ENCODE data around the gene SURF6.
A peak's percentile ranks its signal among the peaks of the same experiment; 100 is the strongest.

Gene SURF6

DNA sequence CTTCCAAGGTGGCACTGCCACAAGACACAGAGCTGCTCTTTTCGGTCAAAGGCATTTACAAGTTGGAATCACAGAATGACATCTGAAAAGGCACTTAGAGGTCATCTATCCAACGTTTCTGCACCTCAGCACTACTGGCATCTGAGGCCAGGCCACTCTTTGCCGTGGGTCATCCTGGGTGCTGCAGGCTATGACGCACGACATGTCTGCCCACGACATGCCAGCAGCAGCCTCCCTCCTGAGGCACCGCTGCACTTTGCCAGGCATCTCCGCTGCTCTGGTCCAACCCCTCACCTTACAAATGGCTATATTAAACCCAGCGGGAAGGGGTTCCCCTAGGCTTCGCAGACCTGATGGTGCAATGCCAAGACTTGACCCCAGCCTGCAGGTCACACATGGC, 31.8 kb upstream of the SURF6 start:
- DNase-seq = no peak

- DNase-seq = no peak
Measured at GRCh38 chr9:133367221-133367620, 31.2 kb upstream of the SURF6 start.

DNA sequence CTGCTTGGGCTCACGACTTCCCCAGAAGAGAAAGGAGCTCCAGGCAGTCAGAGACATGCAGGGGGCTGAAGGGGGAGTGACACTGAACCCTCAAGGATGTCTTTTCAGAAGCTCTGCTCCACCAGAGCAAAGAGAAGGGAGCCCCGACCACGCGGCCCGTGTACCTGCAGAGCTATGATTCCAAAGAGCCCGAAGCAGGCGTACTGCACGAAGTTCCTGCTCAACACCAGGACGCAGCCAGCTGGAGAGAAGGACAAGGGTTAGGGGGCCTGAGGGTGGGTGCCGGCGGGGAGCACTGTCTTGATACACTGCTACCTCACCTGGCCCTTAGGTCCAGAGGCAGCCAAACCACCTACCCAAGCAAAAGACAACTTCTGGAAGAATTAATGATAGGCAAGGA, 30.4 kb upstream of the SURF6 start:
- DNase-seq = no peak

- DNase-seq = no peak
Measured at GRCh38 chr9:133362359-133363044, 26.5 kb upstream of the SURF6 start.

DNA sequence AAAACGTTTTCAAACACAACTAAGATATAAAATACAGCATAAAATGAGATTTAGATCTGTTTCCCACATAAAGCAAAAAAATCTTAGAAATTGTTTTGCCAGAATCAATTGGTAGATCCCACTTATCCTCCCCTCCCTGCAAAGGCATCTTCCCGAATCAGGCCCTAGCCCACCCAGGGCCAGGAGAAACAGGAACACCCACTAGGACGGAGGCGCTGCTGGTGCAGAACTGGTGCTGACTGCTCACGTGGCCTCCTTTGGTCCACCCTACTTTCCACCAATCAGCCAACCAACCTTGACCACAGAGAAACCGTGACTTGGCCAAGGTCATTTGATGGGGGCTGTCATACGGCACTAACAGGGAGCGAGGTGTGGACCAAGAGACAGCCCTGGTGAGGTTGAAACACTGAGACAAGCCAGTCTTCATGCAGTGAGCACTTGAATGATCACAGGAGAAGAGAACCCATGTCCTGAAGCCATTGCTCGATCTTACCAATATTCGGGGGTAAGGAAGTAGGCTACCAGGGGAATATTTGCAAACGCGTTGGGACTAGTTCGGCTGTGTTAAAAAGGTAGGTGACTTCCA, 25.6 kb upstream of the SURF6 start:
- DNase-seq = no peak

DNA sequence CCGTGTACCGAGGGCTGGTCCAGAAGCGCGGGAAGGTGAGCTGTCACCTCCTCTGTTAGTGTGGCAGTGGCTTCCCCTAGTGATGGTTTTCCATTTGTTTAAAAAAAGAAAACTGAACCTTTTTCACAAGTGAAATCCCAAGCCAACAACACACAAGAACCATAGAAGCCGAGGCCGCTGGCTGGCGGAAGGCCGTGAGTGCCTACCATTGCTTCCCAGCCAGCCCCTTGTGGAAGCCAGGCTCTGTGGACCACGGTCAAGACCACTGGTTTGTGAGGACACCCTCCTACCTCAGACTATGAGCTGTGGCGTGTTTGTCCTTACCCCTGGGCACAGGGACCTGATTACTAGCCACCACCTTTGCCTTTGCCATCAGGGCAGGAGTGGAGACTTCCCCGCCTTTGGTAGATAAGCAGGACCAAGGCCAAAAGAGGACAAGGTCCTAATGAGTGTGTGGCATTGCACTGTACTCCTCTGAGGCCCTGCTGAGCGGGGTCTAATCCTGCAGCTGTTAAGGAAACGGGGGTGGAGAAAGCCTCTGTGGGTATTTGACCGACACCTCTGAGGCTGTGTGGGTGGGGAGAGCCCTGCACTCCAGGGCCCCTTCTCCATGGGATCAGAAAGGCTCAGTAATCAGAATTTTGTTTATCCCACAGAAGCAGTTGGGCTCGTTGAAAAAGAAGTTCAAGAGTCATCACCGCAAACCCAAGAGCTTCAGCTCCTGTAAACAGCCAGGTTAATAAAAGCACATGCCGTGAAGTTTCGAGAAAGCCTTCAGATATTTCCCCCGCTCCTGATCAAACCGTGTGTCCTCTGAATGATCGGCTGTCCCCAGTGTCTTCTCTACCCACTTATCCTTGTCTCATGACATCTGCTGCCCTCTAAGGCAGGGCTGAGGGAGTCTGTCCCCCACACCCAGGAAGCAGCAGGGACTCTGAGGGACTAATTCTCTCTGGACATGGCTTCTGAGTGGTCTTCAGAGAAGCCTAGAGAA, 24.7 kb upstream of the SURF6 start:
- no peak for DNase-seq

DNA sequence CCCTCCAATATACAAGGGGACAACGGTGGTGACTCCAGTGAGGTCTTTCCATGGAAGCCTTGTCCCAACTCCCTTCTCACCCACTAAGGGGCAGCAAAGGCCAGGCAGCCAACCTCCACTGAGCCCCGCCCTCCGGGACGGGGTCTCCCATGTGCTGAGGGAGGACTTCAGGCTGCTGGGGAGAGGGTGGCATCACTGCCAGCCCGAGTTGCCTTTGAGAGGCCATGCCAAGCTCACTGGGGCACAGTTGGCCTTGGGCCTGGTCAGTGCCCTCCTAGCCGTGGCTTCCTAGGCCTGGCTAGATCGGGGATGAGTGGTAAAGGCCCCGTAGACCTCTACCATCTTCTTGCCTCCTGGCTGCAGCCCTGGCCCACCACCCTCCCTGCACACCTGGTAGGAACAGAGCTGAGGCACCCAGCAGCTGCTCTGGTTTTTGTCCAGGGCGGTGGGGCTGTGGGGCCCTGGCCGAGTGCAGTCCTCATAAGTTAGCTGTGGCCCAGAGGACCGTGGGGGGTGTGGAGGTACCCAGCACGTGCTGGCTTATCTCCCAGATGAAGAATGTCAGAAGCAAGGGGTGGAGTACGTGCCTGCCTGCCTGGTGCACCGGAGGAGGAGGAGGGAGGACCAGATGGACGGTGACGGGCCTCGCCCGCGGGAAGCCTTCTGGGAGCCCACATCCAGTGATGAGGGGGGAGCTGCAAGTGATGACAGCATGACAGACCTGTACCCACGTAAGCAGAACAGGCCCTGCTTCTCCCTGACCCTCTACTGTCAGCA, 23.6 kb upstream of the SURF6 start:
- no peak for DNase-seq

DNA sequence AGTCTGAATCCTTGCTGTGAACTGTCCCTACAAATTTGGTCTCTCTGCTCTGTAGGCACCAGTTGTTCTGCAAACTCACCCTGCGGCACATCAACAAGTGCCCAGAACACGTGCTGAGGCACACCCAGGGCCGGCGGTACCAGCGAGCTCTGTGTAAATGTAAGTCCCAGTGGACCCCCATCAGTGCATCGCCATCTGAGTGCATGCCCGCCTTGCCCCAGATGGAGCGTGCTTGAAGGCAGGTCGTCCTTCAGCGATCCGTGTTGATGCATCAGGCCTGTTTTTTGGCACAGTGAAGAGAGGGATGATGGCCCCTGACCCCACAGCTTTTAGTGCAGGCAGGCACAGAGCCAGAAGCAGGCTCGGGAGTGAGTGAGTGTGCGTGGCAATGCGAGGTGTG, 21.7 kb upstream of the SURF6 start:
- DNase-seq = no peak

GRCh38 chr9:133356391-133357091, 20.6 kb upstream of the SURF6 start, which contains the start of the genes SURF1 and SURF2:
Gene SURF1 (minus strand): TSS chr9:133356487. CDS start chr9:133356453, 34 bp downstream.
Gene SURF2 (plus strand): TSS chr9:133356550. CDS start chr9:133356593, 43 bp downstream.
- DNase-seq = peak; percentile 44

- no peak for DNase-seq
Measured at GRCh38 chr9:133355881-133356357, 19.9 kb upstream of the SURF6 start.

GRCh38 chr9:133354766-133355165, 18.8 kb upstream of the SURF6 start:
- no peak for DNase-seq

DNA sequence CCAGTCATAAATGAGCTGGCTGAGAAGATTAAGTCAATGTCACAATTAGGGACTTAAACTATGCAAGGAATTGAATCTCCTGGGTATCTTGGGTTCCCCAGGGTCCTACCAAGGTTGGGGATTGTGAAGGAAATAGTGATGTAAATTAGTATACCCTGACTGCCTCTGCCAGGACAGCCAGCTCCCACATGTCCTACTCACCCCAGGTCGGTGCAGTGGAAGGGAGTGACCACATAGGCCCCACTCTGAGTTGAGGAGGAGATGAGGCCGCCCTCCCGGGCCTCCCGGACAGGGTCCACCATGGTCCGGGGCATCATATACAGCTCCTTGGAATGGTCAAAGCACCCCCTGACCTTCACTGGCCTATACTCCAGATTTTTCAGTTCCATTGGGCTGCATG, 17.6 kb upstream of the SURF6 start:
- no peak for DNase-seq

DNA sequence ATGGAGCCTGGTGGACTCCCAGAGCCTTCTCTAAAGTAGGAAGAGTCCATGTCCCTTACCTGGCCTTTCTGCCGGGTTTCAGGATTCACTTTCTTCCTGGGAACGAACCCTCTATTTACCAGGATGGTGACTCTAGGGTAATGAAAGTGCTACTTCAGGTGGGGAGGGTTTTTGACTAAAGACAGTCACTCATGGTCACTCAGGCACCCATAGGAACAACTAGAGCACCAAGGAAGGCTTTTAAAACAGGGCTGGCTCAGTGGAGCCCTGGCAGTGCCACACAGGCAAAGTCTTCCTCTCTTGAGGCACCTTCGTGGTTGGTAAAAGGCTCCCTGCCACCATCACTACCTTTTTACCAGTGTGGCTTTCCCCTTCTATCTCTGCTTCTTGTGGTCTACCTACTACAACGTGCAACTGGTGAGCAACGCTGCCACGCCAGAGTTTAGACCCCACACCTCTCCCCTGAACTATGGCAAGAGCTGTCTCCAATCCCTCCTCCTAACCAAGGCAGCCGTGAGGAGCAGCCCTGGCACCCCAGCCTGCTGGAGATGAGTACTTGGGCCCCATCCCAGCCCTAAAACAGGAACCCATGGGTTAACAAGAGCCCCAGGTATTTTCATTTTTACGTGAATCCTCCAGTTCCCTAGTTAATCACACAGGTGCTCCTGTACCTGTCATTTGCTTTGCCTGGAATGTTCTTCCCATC, 16.8 kb upstream of the SURF6 start:
- no peak for DNase-seq

DNA sequence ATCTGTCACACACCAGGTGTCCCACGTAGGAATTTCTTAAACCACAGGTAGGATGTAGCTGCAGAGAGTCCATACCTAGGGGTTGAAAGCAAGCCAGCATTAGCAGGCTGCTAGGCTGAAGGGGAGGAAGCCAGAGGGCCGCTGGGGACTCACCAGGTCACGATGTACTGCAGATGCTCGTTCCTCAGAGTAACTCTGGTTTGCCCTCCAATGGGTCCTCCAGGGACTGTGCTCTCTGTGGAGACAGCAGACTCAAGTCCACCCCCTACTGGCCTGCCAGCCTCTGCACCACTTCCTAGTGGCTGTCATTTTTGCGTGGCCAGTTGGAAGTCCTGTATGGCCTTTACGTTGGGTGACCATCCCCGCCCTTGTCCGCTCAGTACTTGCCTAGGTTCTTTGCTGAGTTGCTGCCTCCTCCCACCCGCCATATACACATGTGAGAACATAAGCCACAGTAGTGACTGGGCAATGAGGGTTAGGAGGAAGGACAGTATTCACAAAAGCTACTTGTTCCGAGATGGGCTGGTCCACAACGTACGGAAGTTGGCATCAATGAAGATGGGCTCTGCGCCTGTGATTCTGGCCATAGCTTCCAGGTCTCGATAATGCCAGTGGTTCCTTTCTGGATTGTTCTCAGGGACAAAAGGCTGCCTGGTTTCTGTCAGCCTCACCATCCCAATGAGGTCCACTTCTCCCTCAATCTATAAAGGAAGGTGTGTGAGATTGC, 16.1 kb upstream of the SURF6 start:
- no peak for DNase-seq

- no peak for DNase-seq
Measured at GRCh38 chr9:133351526-133351907, 15.5 kb upstream of the SURF6 start.

- no peak for DNase-seq
Measured at GRCh38 chr9:133349965-133350616, 14.1 kb upstream of the SURF6 start.

DNA sequence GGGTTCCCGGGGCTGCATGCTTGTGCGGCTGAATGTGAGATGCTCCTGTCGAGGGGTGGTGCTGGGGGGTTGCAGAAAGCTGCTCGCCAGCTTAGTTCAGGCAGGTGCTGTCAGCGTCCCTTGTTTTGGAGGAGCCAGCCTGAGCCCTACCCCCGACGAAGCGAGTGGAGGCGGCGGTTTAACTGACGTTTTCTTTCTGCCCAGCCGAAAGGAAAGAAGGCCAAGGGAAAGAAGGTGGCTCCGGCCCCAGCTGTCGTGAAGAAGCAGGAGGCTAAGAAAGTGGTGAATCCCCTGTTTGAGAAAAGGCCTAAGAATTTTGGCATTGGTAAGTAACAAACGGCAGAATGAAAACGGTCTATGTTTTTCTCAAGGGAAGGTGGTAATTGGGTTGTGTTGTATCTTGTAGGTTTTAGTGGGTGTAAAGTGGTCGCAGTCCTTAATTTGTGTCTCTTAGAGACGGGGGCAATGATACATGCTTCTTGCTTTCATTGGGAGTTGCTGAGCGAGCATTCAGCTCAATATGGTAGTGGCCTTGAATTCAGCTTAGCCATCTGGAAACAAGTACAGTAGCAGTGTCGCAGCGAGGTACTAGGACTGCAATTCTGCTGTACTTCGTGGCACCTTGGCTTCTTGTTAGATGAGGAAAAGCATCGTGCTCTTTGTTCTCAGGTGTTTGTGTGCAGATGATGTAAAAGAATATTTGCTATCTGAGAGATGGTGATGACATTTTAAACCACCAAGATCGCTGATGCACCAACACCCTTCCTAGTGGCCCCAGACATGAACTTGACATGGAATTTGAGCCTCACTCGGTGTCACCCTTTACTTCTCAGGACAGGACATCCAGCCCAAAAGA, 13.0 kb upstream of the SURF6 start:
- no peak for DNase-seq

- DNase-seq = peak; percentile 92
Measured at GRCh38 chr9:133347985-133348717, 12.2 kb upstream of the SURF6 start, which contains the start of the genes MED22 and RPL7A. Gene MED22 (minus strand): TSS chr9:133348131. CDS start chr9:133346662, 1,469 bp downstream. Gene RPL7A (plus strand): TSS chr9:133348218. CDS start chr9:133348244, 26 bp downstream.

Data from NCI-H2227 treated with DMSO at 0.1 percent for 48 hours (cell line).